Activated T-helper 17 cell treated with anti-CD3 and anti-CD28 coated beads, Interleukin-2, amount 50 U/mL, for 72 hours (primary cell): ENCODE measurements around the gene NUTM2D. TPM values are rescaled to one million over a fixed set of nuclear protein-coding genes. Genes with fewer than 3 reads are reported as not detected.
"Not testable (repeated sequence)": the region's sequence is repeated elsewhere in the genome, so short reads cannot be mapped to it uniquely, and the experiment has no call there.

ENCODE experiments used
- ATAC-seq: fragments of 150-1000 bp; cut with Tn5 transposase; replicated peaks from 2 replicates; pipeline ENCODE4 v1.10.0; 2021; ENCODE audit warnings: mild to moderate bottlenecking, moderate library complexity
- H3K27ac Mint-ChIP-seq: one replicate; pipeline ENCODE4 v1.8.0; 2022; ENCODE audit warnings: mixed read lengths
- H3K27me3 Mint-ChIP-seq: one replicate; pipeline ENCODE4 v1.8.0; 2022; ENCODE audit warnings: mixed read lengths
- H3K36me3 Mint-ChIP-seq: one replicate; pipeline ENCODE4 v1.8.0; 2022; ENCODE audit warnings: low read depth, mild to moderate bottlenecking, mixed read lengths
- H3K4me1 Mint-ChIP-seq: one replicate; pipeline ENCODE4 v1.8.0; 2022; ENCODE audit warnings: mixed read lengths
- H3K4me3 Mint-ChIP-seq: one replicate; pipeline ENCODE4 v1.8.0; 2022; ENCODE audit warnings: mild to moderate bottlenecking, mixed read lengths
- H3K9me3 Mint-ChIP-seq: one replicate; pipeline ENCODE4 v1.8.0; 2022; ENCODE audit warnings: mixed read lengths
- total RNA-seq, 2 donors: library from RNA; stranded (reverse); gene quantifications; one replicate each; pipeline ENCODE4 v1.2.3, GENCODE V29; 2022

Gene NUTM2D
- total RNA-seq, 2 donors from 2014 or later = 0.37 to 0.50 TPM

DNA sequence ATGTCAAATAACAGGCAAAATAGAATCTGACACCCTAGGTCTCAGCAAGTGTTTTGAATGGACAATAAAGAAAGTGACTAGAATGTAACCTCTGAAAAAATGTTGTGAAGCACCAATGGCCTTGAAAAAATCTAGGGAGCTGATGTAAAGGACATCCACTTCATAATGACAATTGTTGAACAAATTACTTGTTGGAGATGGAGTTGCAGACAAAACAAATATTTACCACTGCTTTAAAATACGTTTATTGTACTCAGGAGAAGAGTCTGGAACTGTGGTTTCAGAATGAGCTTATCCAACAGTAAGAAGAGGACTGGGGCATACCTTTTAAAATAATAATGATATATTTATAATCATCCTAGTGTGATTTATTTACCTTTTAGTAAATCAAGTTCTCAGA is 11.8 kb upstream of the NUTM2D start:
- H3K27me3 Mint-ChIP-seq, ATAC-seq, H3K36me3 Mint-ChIP-seq, H3K27ac Mint-ChIP-seq, H3K4me3 Mint-ChIP-seq, H3K4me1 Mint-ChIP-seq, H3K9me3 Mint-ChIP-seq: not testable (repeated sequence)

DNA sequence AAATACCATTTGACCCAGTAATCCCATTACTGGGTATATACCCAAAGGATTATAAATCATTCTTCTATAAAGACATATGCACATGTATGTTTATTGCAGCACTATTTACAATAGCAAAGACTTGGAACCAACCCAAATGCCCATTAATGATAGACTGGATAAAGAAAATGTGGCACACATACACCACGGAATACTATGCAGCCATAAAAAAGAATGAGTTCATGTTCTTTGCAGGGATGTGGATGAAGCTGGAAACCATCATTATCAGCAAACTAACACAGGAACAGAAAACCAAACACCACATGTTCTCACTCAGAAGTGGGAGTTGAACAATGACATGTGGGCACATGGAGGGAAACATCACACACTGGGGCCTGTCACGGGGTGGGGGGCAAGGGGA is 7.4 kb upstream of the NUTM2D start:
- H3K27me3 Mint-ChIP-seq, ATAC-seq, H3K36me3 Mint-ChIP-seq, H3K27ac Mint-ChIP-seq, H3K4me3 Mint-ChIP-seq, H3K9me3 Mint-ChIP-seq, H3K4me1 Mint-ChIP-seq: not testable (repeated sequence)

DNA sequence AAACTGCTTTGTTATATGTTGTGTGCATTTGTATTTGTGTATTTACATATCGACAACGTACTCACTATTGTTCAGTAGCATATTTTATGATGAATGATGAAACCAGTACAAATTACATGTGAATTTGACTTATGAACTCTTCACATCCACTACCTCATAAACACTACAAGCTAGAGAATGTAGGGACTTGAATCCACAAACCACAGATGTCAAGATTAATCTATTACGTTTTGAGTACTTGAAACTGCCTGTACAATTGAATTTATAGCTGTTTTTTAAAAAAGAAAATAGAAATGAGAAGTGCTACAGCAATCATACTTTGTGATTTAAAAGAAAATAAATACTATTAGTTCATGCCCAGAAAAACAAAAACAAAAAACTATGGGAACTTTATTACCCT is 4.7 kb upstream of the NUTM2D start:
- not testable (repeated sequence) for H3K36me3 Mint-ChIP-seq, ATAC-seq, H3K27me3 Mint-ChIP-seq, H3K27ac Mint-ChIP-seq, H3K9me3 Mint-ChIP-seq, H3K4me3 Mint-ChIP-seq, H3K4me1 Mint-ChIP-seq

DNA sequence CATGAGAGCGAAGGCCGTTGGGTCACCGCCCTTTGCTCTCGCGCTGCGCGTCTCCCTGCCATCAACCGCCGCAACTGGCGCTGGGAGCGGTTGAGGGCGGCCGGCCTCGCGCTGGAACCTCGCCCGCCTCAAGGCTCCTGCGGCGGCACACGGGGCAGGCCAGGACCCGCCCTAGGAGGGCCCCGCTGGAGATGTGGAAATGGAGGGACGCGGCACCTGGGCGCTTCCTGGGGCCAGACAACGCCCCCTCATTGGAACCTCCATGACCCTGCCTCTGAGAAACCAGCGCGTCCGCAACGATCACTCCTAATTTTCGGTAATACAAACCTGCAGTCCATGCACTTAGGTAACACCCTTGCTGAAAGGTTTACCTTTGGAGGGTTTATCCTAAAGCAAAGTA is 2.4 kb upstream of the NUTM2D start:
- H3K27ac Mint-ChIP-seq, H3K27me3 Mint-ChIP-seq, ATAC-seq, H3K4me3 Mint-ChIP-seq, H3K9me3 Mint-ChIP-seq, H3K36me3 Mint-ChIP-seq, H3K4me1 Mint-ChIP-seq: not testable (repeated sequence)

GRCh38 chr10:87358159-87358558 is 615 bp downstream of the NUTM2D start:
- ATAC-seq = not testable (repeated sequence)

DNA sequence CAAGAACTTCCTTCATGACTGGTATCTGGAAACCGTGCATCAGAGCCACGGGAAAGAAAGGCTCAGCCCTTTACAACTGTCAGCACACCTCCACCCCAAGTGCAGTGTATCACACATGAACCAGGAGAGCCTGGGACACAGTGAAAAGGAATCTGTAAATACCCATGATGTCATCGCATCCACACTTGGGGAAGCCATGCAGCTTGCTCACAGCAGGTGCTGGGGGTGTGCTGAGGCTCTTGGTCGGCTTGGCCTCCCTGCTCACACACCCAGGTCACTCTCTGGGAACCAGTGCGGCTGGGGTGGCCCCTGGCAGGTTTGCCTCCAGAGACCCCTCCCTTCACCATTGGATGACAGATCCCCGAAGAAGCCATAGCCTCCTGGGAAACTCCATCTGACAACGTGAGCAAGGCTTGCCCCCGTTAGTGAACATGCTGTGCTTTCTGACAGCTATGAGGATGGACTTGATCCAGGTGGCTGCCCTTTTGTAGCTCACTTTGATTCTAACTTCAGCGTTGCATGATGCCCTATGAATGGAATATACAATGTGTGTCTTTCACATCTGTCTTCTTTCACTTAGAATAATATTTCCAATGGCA is 12.1 kb downstream of the NUTM2D start:
- H3K9me3 Mint-ChIP-seq, ATAC-seq, H3K4me1 Mint-ChIP-seq, H3K27me3 Mint-ChIP-seq, H3K4me3 Mint-ChIP-seq, H3K27ac Mint-ChIP-seq, H3K36me3 Mint-ChIP-seq: not testable (repeated sequence)

More at GRCh38 chr10:87358159-87358558, 615 bp downstream of the NUTM2D start:
- not testable (repeated sequence) for H3K9me3 Mint-ChIP-seq, H3K27me3 Mint-ChIP-seq, H3K4me1 Mint-ChIP-seq, H3K27ac Mint-ChIP-seq, H3K4me3 Mint-ChIP-seq, H3K36me3 Mint-ChIP-seq

DNA sequence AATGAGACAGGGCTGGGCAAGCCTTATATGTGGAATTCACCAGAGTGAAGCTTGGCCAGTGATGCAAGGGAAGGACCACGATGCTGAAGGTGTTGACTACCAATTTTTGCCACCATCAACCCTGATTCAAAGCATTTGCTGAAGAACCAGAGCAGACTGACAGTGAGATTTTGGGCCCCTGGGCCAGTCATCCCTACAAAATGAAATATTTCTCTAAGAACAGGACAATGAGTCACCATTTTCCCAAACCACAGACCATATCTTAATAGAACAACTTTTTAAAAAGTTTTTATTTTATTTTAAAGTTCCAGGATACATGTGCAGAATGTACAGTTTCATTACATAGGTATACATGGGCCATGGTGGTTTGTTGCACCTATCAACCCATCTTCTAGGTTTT is 16.5 kb downstream of the NUTM2D start:
- not testable (repeated sequence) for H3K27me3 Mint-ChIP-seq

DNA sequence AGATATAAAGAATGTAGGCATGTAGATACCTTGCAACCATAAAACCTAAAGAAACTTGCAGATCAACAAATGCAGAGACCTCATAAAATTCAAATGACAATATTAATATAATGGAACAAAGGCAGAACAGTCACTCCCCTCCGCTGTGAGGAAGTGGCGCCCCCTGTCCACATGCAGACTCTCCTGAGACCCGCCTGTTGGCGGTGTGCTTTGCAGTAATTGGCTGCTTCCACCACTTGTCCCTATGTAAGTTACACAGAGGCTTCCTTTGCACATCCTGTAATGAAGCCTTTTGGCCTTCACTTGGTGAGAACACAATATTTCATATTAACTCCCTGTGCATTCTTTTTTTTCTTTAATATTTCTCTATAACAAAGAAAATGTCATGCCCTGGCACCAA is 21.6 kb downstream of the NUTM2D start:
- ATAC-seq, H3K4me1 Mint-ChIP-seq, H3K27ac Mint-ChIP-seq, H3K9me3 Mint-ChIP-seq, H3K4me3 Mint-ChIP-seq, H3K27me3 Mint-ChIP-seq, H3K36me3 Mint-ChIP-seq: not testable (repeated sequence)

More for the DNA sequence above, 16.5 kb downstream of the NUTM2D start:
- not testable (repeated sequence) for H3K27ac Mint-ChIP-seq, H3K4me3 Mint-ChIP-seq, ATAC-seq, H3K36me3 Mint-ChIP-seq, H3K9me3 Mint-ChIP-seq, H3K4me1 Mint-ChIP-seq

DNA sequence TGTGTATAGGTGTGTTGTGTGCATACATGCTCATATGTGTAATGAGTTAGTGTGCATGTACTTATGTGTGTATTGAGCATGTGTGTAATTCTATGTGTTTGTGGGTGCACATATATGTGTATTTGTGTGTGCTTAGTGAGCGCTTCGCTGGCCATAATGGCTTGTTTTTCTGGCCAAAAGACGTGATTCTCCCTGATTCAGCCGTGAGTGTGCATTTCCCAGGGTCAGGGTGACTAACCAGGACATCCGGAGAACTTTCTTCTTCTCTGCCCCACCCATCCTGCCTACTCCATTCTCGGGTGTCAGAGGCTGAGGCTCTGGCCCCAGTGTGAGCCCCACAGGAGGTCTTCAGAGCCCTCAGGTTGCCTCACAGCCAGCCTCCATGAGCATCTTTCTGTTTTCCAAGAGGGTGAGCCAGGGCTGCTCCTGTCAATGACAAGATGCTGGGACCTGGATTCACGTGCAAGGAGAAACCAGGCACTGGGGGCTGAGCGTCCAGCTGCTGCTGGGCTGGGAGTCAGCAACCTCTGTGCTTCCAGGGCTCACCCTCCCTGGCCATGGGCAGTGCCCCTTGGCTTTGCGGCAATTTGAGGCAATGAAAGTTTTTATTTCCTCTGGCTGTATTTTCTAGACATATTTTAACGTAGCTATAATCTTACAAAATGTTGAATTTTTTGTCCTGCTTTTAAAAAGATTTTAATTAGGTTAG is 25.8 kb downstream of the NUTM2D start:
- H3K4me1 Mint-ChIP-seq, H3K27me3 Mint-ChIP-seq, H3K36me3 Mint-ChIP-seq, H3K27ac Mint-ChIP-seq, H3K9me3 Mint-ChIP-seq, H3K4me3 Mint-ChIP-seq: not testable (repeated sequence)
- ATAC-seq = peak; percentile 51

- not testable (repeated sequence) for H3K4me3 Mint-ChIP-seq, H3K9me3 Mint-ChIP-seq, H3K4me1 Mint-ChIP-seq, H3K36me3 Mint-ChIP-seq, H3K27ac Mint-ChIP-seq, H3K27me3 Mint-ChIP-seq, ATAC-seq
Observed at GRCh38 chr10:87384283-87384682, 26.7 kb downstream of the NUTM2D start.

DNA sequence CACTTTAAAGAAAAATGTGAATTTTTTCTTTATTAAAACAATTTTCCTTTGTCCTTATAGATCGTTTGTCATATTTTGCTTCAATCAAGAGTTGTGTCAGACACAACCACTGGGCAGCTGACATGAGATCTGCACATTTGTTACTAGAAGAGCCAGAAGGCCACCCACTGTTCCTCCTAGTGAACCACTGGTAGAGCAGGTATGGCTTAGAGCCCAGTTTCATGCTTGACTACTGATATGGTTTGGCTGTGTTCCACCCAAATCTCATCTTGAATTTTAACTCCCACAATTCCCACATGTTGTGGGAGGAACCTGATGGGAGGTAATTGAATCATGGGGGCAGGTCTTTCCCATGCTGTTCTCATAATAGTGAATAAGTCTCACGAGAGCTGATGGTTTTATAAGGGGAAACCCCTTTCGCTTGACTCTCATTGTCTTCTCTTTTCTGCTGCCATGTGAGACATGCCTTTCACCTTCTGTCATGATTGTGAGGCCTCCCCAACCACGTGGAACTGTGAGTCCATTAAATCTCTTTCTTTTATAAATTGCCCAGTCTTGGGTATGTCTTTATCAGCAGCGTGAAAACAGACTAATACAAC is 28.3 kb downstream of the NUTM2D start:
- not testable (repeated sequence) for H3K4me3 Mint-ChIP-seq, H3K9me3 Mint-ChIP-seq, H3K4me1 Mint-ChIP-seq, H3K27ac Mint-ChIP-seq, H3K36me3 Mint-ChIP-seq, H3K27me3 Mint-ChIP-seq
- ATAC-seq = peak; percentile 78

- H3K27me3 Mint-ChIP-seq, H3K27ac Mint-ChIP-seq, H3K9me3 Mint-ChIP-seq, H3K4me1 Mint-ChIP-seq, ATAC-seq, H3K4me3 Mint-ChIP-seq, H3K36me3 Mint-ChIP-seq: not testable (repeated sequence)
Observed at GRCh38 chr10:87391360-87391759, 33.8 kb downstream of the NUTM2D start.

- not testable (repeated sequence) for ATAC-seq, H3K27ac Mint-ChIP-seq, H3K9me3 Mint-ChIP-seq, H3K4me3 Mint-ChIP-seq, H3K36me3 Mint-ChIP-seq, H3K4me1 Mint-ChIP-seq, H3K27me3 Mint-ChIP-seq
Observed at GRCh38 chr10:87396206-87396605, 38.7 kb downstream of the NUTM2D start.

- H3K4me3 Mint-ChIP-seq, H3K9me3 Mint-ChIP-seq, H3K4me1 Mint-ChIP-seq, H3K36me3 Mint-ChIP-seq, H3K27ac Mint-ChIP-seq, H3K27me3 Mint-ChIP-seq: not testable (repeated sequence)
- ATAC-seq = peak; percentile 50
Observed at GRCh38 chr10:87398436-87398835, 40.9 kb downstream of the NUTM2D start.

DNA sequence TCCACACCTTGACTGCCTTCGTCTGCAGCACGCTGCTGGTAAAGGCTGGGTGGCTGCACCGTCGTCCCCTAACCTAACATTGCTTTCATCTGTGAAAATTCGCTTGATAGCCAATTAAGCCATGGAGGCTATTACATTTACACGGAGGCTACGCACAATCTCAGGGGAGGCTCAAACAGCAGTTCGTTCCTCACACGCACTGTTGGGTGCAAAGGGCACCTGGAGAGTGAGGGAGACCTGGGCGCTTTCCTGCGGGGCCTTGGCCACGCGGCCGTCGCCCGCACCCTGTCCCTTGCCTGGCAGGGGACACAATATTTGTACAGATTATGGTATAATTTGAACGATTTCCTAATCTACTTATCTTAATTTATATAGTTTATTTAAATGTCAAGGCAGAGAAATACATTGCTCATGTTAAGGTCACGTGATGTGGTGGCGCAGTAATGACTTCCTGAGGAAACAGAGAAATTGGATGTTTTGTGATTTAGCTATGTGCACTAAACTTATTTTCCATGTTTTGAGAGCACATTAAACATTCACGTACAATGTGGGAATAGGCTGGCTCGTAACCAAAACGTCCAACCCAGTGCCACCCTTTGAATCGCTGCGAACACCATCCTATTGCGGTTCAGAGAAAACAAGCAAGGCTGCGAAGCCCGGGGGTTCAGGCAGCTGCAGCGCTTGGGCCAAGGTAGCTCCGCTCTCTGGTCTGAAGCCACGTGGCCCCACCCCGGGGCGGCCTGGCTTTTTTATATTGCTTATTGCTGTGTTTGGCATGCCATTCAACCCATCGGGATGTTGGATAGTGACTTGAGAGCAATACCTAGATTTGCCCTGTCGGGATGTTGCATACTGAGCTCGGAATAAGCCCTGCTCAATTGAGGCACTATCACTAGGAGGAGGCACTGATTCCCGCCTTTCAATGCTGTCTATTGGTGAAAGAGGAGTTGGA is 50.2 kb downstream of the NUTM2D start:
- H3K4me3 Mint-ChIP-seq = peak overlapping the region; percentile 47
- H3K4me1 Mint-ChIP-seq, H3K9me3 Mint-ChIP-seq, H3K36me3 Mint-ChIP-seq, H3K27ac Mint-ChIP-seq: not testable (repeated sequence)
- H3K27me3 Mint-ChIP-seq = peaks cover 13% of the 10 kb centered on the region
- peak; percentile 32 for ATAC-seq
